ENCODE results near the gene PUM2. TPM values are rescaled to one million over a fixed set of nuclear protein-coding genes. Genes with fewer than 3 reads are reported as not detected.
A peak's percentile ranks its signal among the peaks of the same experiment; 100 is the strongest.

Gene PUM2
- polyA plus RNA-seq, 1 donor (not counting 4 experiments of a cell fraction or from before 2014, with no cell fraction given): 47.5 TPM

DNA sequence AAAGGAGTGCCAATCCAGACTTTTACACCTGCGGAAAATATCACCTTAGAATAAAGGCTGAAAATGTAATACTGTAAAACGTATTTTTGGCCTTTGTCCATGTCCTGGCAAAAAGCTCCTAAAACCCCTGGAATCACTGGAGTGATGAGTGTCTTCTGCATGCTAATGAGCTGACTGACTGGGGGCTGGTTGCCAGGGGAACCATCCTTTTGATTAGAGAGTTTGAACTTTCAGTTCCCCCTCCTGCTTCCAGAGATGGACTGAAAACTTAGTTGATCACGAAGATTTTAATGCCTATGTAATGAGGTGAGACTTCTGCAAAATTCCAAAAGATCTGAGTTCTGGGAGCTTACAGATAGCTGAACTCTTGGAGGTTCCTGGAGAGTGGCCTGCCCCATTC, 20.5 kb downstream of the PUM2 start:
- Histone ChIP-seq H3K4me1 (ENCODE audit: control insufficient read depth, extremely low read depth, insufficient read depth, low read length) (peaks cover 10% of the 10 kb centered on the region), H3K27ac (ENCODE audit: control insufficient read depth, insufficient read depth, low read length) (no peak overlapping the region)
- no peak for FAIRE-seq

DNA sequence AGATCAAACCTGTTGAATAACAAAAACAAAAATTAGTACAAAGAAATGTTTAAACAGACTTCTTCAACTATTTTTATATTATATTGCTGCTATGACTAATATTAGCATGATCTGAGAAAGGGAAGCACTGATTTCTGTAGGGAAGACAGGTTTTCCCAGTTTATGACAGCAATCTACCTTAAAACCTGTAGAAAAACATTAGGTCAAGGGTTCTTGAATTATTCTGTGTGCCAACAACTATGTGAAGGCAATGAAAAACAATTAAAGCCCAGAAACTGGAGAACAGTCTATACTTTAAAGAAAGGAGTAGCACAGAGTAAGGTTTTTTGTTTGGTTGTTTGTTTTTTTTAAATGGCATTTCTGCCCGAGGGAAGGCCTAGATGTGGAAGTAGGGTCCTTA, 23.3 kb downstream of the PUM2 start:
- Histone ChIP-seq H3K79me2 (ENCODE audit: control insufficient read depth, insufficient read depth, low read length) (peaks cover 90% of the 10 kb centered on the region), H3K4me3 (ENCODE audit: control insufficient read depth in 2 of 3, extremely low read depth in 1 of 3, insufficient read depth in 2 of 3, low read depth in 1 of 3, low read length in 3 of 3) (no peak overlapping the region), H3K36me3 (ENCODE audit: control insufficient read depth in 2 of 2, extremely low read depth in 1 of 2, insufficient read depth in 2 of 2, low read length in 2 of 2) (peaks cover 4 to 9% of the 10 kb centered on the region in 2 experiments), H3K9me1 (ENCODE audit: control insufficient read depth, extremely low read depth, insufficient read depth, low read length) (peaks cover 6% of the 10 kb centered on the region), H2AFZ (ENCODE audit: control insufficient read depth, low read length) (no peak overlapping the region), H4K20me1 (ENCODE audit: control insufficient read depth, extremely low read depth, insufficient read depth, low read length) (peaks cover 15% of the 10 kb centered on the region), H3K9ac (ENCODE audit: control insufficient read depth, extremely low read depth, insufficient read depth, low read length) (no peak overlapping the region), H3K4me2 (ENCODE audit: control insufficient read depth, extremely low read depth, insufficient read depth, low read depth, low read length) (no peak overlapping the region), H3K27me3 (ENCODE audit: control insufficient read depth, extremely low read depth, insufficient read depth, low read length) (no peaks in the 10 kb centered on the region), H3K4me1 (ENCODE audit: control insufficient read depth, extremely low read depth, insufficient read depth, low read length) (peaks cover 8% of the 10 kb centered on the region), H3K9me3 (ENCODE audit: control insufficient read depth, low read depth, low read length) (no peaks in the 10 kb centered on the region), H3K27ac (ENCODE audit: control insufficient read depth, insufficient read depth, low read length) (peak overlapping the region; percentile 61)
- DNase-seq (ENCODE audit: low read depth, low spot score) (no peak), FAIRE-seq (no peak)
- dilution Hi-C loops (cut with MboI; ENCODE audit: extremely low pct_ligation_motif_present, low sequenced_read_pairs): no loop called here
- TF ChIP-seq CTCF (optimal IDR thresholded peaks at IDR 0.05 in 1 of 3, IDR thresholded peaks at IDR 0.05 in 1 of 3, conservative IDR thresholded peaks at IDR 0.05 in 1 of 3; ENCODE audit: extremely low read depth in 1 of 3, insufficient read depth in 2 of 3, low read length in 3 of 3) (no peak), EZH2 (IDR thresholded peaks at IDR 0.05; ENCODE audit: low read length) (no peak)

More for the DNA sequence above, 20.5 kb downstream of the PUM2 start:
- Histone ChIP-seq H3K79me2 (ENCODE audit: control insufficient read depth, insufficient read depth, low read length) (peaks cover 92% of the 10 kb centered on the region), H3K4me3 (ENCODE audit: control insufficient read depth in 2 of 3, extremely low read depth in 1 of 3, insufficient read depth in 2 of 3, low read depth in 1 of 3, low read length in 3 of 3) (no peak overlapping the region), H2AFZ (ENCODE audit: control insufficient read depth, low read length) (no peak overlapping the region), H3K4me2 (ENCODE audit: control insufficient read depth, extremely low read depth, insufficient read depth, low read depth, low read length) (no peak overlapping the region), H3K9me1 (ENCODE audit: control insufficient read depth, extremely low read depth, insufficient read depth, low read length) (peaks cover 6% of the 10 kb centered on the region), H4K20me1 (ENCODE audit: control insufficient read depth, extremely low read depth, insufficient read depth, low read length) (peaks cover 23% of the 10 kb centered on the region), H3K9ac (ENCODE audit: control insufficient read depth, extremely low read depth, insufficient read depth, low read length) (no peak overlapping the region), H3K36me3 (ENCODE audit: control insufficient read depth in 2 of 2, extremely low read depth in 1 of 2, insufficient read depth in 2 of 2, low read length in 2 of 2) (peaks cover 1 to 3% of the 10 kb centered on the region in 2 experiments), H3K9me3 (ENCODE audit: control insufficient read depth, low read depth, low read length) (no peaks in the 10 kb centered on the region), H3K27me3 (ENCODE audit: control insufficient read depth, extremely low read depth, insufficient read depth, low read length) (no peaks in the 10 kb centered on the region)
- no peak for TF ChIP-seq EZH2 (IDR thresholded peaks at IDR 0.05; ENCODE audit: low read length)
- no peak for TF ChIP-seq CTCF (optimal IDR thresholded peaks at IDR 0.05 in 1 of 3, IDR thresholded peaks at IDR 0.05 in 1 of 3, conservative IDR thresholded peaks at IDR 0.05 in 1 of 3; ENCODE audit: extremely low read depth in 1 of 3, insufficient read depth in 2 of 3, low read length in 3 of 3)
- no peak for DNase-seq (ENCODE audit: low read depth, low spot score)
- dilution Hi-C loops (cut with MboI; ENCODE audit: extremely low pct_ligation_motif_present, low sequenced_read_pairs): no loop called here
